ENCODE results near the gene KRTAP10-4. TPM values are rescaled to one million over a fixed set of nuclear protein-coding genes. Genes with fewer than 3 reads are reported as not detected.
A peak's percentile ranks its signal among the peaks of the same experiment; 100 is the strongest.
"Not testable (repeated sequence)": the region's sequence is repeated elsewhere in the genome, so short reads cannot be mapped to it uniquely, and the experiment has no call there.

KRTAP10-4 gene
- polyA plus RNA-seq, 1 donor = not detected

- no peak for DNase-seq
- H3K4me3 ChIP-seq (ENCODE audit: low read length) = no peak overlapping the region
- no peaks in the 10 kb centered on the region for H3K36me3 ChIP-seq (ENCODE audit: control insufficient read depth, insufficient read depth, low read length)
- peaks cover 2% of the 10 kb centered on the region for H3K9me3 ChIP-seq (ENCODE audit: control insufficient read depth, low read depth, low read length)
- WGBS (ENCODE audit: insufficient coverage, low lambda C conversion rate) = 100% methylated on average over 1 of the region's 25 CpGs
- no peak overlapping the region for H3K27ac ChIP-seq (ENCODE audit: low read length)
- peaks cover 10% of the 10 kb centered on the region for H3K27me3 ChIP-seq (ENCODE audit: control insufficient read depth, insufficient read depth, low read length)
- H3K4me1 ChIP-seq (ENCODE audit: control insufficient read depth, insufficient read depth, low read length) = no peaks in the 10 kb centered on the region
These were observed 23.9 kb upstream of the KRTAP10-4 start for GRCh38 chr21:44549525-44550211.

- peaks cover 10% of the 10 kb centered on the region for H3K27me3 ChIP-seq (ENCODE audit: control insufficient read depth, insufficient read depth, low read length)
- H3K27ac ChIP-seq (ENCODE audit: low read length); H3K4me3 ChIP-seq (ENCODE audit: low read length); H3K4me1 ChIP-seq (ENCODE audit: control insufficient read depth, insufficient read depth, low read length); DNase-seq; H3K9me3 ChIP-seq (ENCODE audit: control insufficient read depth, low read depth, low read length); H3K36me3 ChIP-seq (ENCODE audit: control insufficient read depth, insufficient read depth, low read length): not testable (repeated sequence)
- WGBS (ENCODE audit: insufficient coverage, low lambda C conversion rate) = no CpG with 5 or more reads among the region's 17 CpGs
These were observed 23.2 kb upstream of the KRTAP10-4 start for GRCh38 chr21:44550285-44550684.

- peaks cover 2% of the 10 kb centered on the region for H3K9me3 ChIP-seq (ENCODE audit: control insufficient read depth, low read depth, low read length)
- DNase-seq = no peak
- H3K27me3 ChIP-seq (ENCODE audit: control insufficient read depth, insufficient read depth, low read length) = peaks cover 10% of the 10 kb centered on the region
- H3K4me1 ChIP-seq (ENCODE audit: control insufficient read depth, insufficient read depth, low read length) = no peaks in the 10 kb centered on the region
- H3K27ac ChIP-seq (ENCODE audit: low read length) = no peak overlapping the region
- no CpG with 5 or more reads among the region's 10 CpGs for WGBS (ENCODE audit: insufficient coverage, low lambda C conversion rate)
- H3K4me3 ChIP-seq (ENCODE audit: low read length) = no peak overlapping the region
- no peaks in the 10 kb centered on the region for H3K36me3 ChIP-seq (ENCODE audit: control insufficient read depth, insufficient read depth, low read length)
These were observed 22.7 kb upstream of the KRTAP10-4 start for GRCh38 chr21:44550807-44551206.

GRCh38 chr21:44551340-44551961 lies 22.1 kb upstream of the KRTAP10-4 start, which contains the start of gene KRTAP10-2:
KRTAP10-2 (minus strand) TSS chr21:44551505; CDS start chr21:44551458, 47 bp downstream.
- no peaks in the 10 kb centered on the region for H3K4me1 ChIP-seq (ENCODE audit: control insufficient read depth, insufficient read depth, low read length)
- H3K9me3 ChIP-seq (ENCODE audit: control insufficient read depth, low read depth, low read length) = no peaks in the 10 kb centered on the region
- peaks cover 10% of the 10 kb centered on the region for H3K27me3 ChIP-seq (ENCODE audit: control insufficient read depth, insufficient read depth, low read length)
- no peaks in the 10 kb centered on the region for H3K36me3 ChIP-seq (ENCODE audit: control insufficient read depth, insufficient read depth, low read length)
- WGBS (ENCODE audit: insufficient coverage, low lambda C conversion rate) = 100% methylated on average over 1 of the region's 17 CpGs
- no peak within 1 kb of the TSS for H3K4me3 ChIP-seq (ENCODE audit: low read length)
- H3K27ac ChIP-seq (ENCODE audit: low read length) = no peak within 1 kb of the TSS
- peak in 1 of 2 donors; percentile 5 for DNase-seq

GRCh38 chr21:44552136-44552535 lies 21.4 kb upstream of the KRTAP10-4 start:
- H3K27ac ChIP-seq (ENCODE audit: low read length) = no peak overlapping the region
- no peak for DNase-seq
- WGBS (ENCODE audit: insufficient coverage, low lambda C conversion rate) = no CpG with 5 or more reads among the region's 6 CpGs
- H3K4me1 ChIP-seq (ENCODE audit: control insufficient read depth, insufficient read depth, low read length) = no peaks in the 10 kb centered on the region
- no peaks in the 10 kb centered on the region for H3K36me3 ChIP-seq (ENCODE audit: control insufficient read depth, insufficient read depth, low read length)
- no peaks in the 10 kb centered on the region for H3K9me3 ChIP-seq (ENCODE audit: control insufficient read depth, low read depth, low read length)
- H3K4me3 ChIP-seq (ENCODE audit: low read length) = no peak overlapping the region
- H3K27me3 ChIP-seq (ENCODE audit: control insufficient read depth, insufficient read depth, low read length) = peaks cover 10% of the 10 kb centered on the region

- no peak for DNase-seq
- no CpG with 5 or more reads among the region's 13 CpGs for WGBS (ENCODE audit: insufficient coverage, low lambda C conversion rate)
- no peak overlapping the region for H3K4me3 ChIP-seq (ENCODE audit: low read length)
- no peaks in the 10 kb centered on the region for H3K4me1 ChIP-seq (ENCODE audit: control insufficient read depth, insufficient read depth, low read length)
- H3K9me3 ChIP-seq (ENCODE audit: control insufficient read depth, low read depth, low read length) = no peaks in the 10 kb centered on the region
- no peaks in the 10 kb centered on the region for H3K36me3 ChIP-seq (ENCODE audit: control insufficient read depth, insufficient read depth, low read length)
- no peak overlapping the region for H3K27ac ChIP-seq (ENCODE audit: low read length)
- peaks cover 15% of the 10 kb centered on the region for H3K27me3 ChIP-seq (ENCODE audit: control insufficient read depth, insufficient read depth, low read length)
These were observed 20.8 kb upstream of the KRTAP10-4 start for GRCh38 chr21:44552681-44553080.

- no CpG with 5 or more reads among the region's 13 CpGs for WGBS (ENCODE audit: insufficient coverage, low lambda C conversion rate)
These were observed 18.2 kb upstream of the KRTAP10-4 start for GRCh38 chr21:44555200-44555875.

GRCh38 chr21:44556879-44557278 lies 16.6 kb upstream of the KRTAP10-4 start:
- H3K27me3 ChIP-seq (ENCODE audit: control insufficient read depth, insufficient read depth, low read length) = peaks cover 14% of the 10 kb centered on the region
- no peaks in the 10 kb centered on the region for H3K36me3 ChIP-seq (ENCODE audit: control insufficient read depth, insufficient read depth, low read length)
- no peaks in the 10 kb centered on the region for H3K9me3 ChIP-seq (ENCODE audit: control insufficient read depth, low read depth, low read length)
- H3K4me1 ChIP-seq (ENCODE audit: control insufficient read depth, insufficient read depth, low read length) = no peaks in the 10 kb centered on the region
- no CpG with 5 or more reads among the region's 9 CpGs for WGBS (ENCODE audit: insufficient coverage, low lambda C conversion rate)
- no peak overlapping the region for H3K27ac ChIP-seq (ENCODE audit: low read length)
- DNase-seq = no peak
- no peak overlapping the region for H3K4me3 ChIP-seq (ENCODE audit: low read length)

More at GRCh38 chr21:44555200-44555875, 18.2 kb upstream of the KRTAP10-4 start:
- Histone ChIP-seq H3K9me3 (ENCODE audit: control insufficient read depth, low read depth, low read length) (no peaks in the 10 kb centered on the region), H3K4me3 (ENCODE audit: low read length) (no peak overlapping the region), H3K4me1 (ENCODE audit: control insufficient read depth, insufficient read depth, low read length) (no peaks in the 10 kb centered on the region), H3K27me3 (ENCODE audit: control insufficient read depth, insufficient read depth, low read length) (peaks cover 14% of the 10 kb centered on the region), H3K36me3 (ENCODE audit: control insufficient read depth, insufficient read depth, low read length) (no peaks in the 10 kb centered on the region), H3K27ac (ENCODE audit: low read length) (no peak overlapping the region)
- no peak for DNase-seq

GRCh38 chr21:44557491-44558328 lies 15.8 kb upstream of the KRTAP10-4 start:
- H3K9me3 ChIP-seq (ENCODE audit: control insufficient read depth, low read depth, low read length) = no peaks in the 10 kb centered on the region
- H3K27ac ChIP-seq (ENCODE audit: low read length) = no peak overlapping the region
- WGBS (ENCODE audit: insufficient coverage, low lambda C conversion rate) = no CpG with 5 or more reads among the region's 30 CpGs
- no peaks in the 10 kb centered on the region for H3K36me3 ChIP-seq (ENCODE audit: control insufficient read depth, insufficient read depth, low read length)
- no peak overlapping the region for H3K4me3 ChIP-seq (ENCODE audit: low read length)
- no peak for DNase-seq
- H3K4me1 ChIP-seq (ENCODE audit: control insufficient read depth, insufficient read depth, low read length) = no peaks in the 10 kb centered on the region
- H3K27me3 ChIP-seq (ENCODE audit: control insufficient read depth, insufficient read depth, low read length) = peaks cover 13% of the 10 kb centered on the region

GRCh38 chr21:44558329-44558675 lies 15.2 kb upstream of the KRTAP10-4 start:
- not testable (repeated sequence) for H3K4me3 ChIP-seq (ENCODE audit: low read length); DNase-seq; H3K27ac ChIP-seq (ENCODE audit: low read length); H3K4me1 ChIP-seq (ENCODE audit: control insufficient read depth, insufficient read depth, low read length); H3K9me3 ChIP-seq (ENCODE audit: control insufficient read depth, low read depth, low read length); H3K36me3 ChIP-seq (ENCODE audit: control insufficient read depth, insufficient read depth, low read length)
- no CpG with 5 or more reads among the region's 10 CpGs for WGBS (ENCODE audit: insufficient coverage, low lambda C conversion rate)
- peaks cover 12% of the 10 kb centered on the region for H3K27me3 ChIP-seq (ENCODE audit: control insufficient read depth, insufficient read depth, low read length)

Measured in large intestine (tissue), 3 donors.